ENCODE data around the gene C20orf204.

C20orf204 gene

GRCh38 chr20:64042054-64042781 is 6.2 kb downstream of the C20orf204 start:
- no peak for DNase-seq (ENCODE audit: low spot score)

GRCh38 chr20:64043768-64044167 is 7.8 kb downstream of the C20orf204 start:
- DNase-seq (ENCODE audit: low spot score): no peak

GRCh38 chr20:64044484-64045247 is 8.7 kb downstream of the C20orf204 start:
- DNase-seq (ENCODE audit: low spot score): no peak

GRCh38 chr20:64045346-64046011 is 9.5 kb downstream of the C20orf204 start:
- DNase-seq (ENCODE audit: low spot score): no peak

- no peak for DNase-seq (ENCODE audit: low spot score)
Measured at GRCh38 chr20:64047046-64047389, 11.0 kb downstream of the C20orf204 start.

GRCh38 chr20:64047968-64048401 is 12.0 kb downstream of the C20orf204 start:
- DNase-seq (ENCODE audit: low spot score): no peak

- DNase-seq (ENCODE audit: low spot score): no peak
Measured at GRCh38 chr20:64048402-64049044, 12.5 kb downstream of the C20orf204 start.

- peak; percentile 62 for DNase-seq (ENCODE audit: low spot score)
Measured at GRCh38 chr20:64049060-64049877, 13.3 kb downstream of the C20orf204 start, which contains the start of gene SOX18. SOX18 (minus strand) TSS chr20:64049639; CDS start chr20:64049516, 123 bp downstream.

- DNase-seq (ENCODE audit: low spot score): no peak
Measured at GRCh38 chr20:64049878-64050260, 13.9 kb downstream of the C20orf204 start.

- DNase-seq (ENCODE audit: low spot score): no peak
Measured at GRCh38 chr20:64050261-64051032, 14.5 kb downstream of the C20orf204 start.

GRCh38 chr20:64051033-64051452 is 15.1 kb downstream of the C20orf204 start:
- DNase-seq (ENCODE audit: low spot score): no peak

- no peak for DNase-seq (ENCODE audit: low spot score)
Measured at GRCh38 chr20:64051561-64052325, 15.8 kb downstream of the C20orf204 start.

GRCh38 chr20:64052326-64052722 is 16.3 kb downstream of the C20orf204 start:
- DNase-seq (ENCODE audit: low spot score): no peak

- no peak for DNase-seq (ENCODE audit: low spot score)
Measured at GRCh38 chr20:64052987-64053840, 17.2 kb downstream of the C20orf204 start.

GRCh38 chr20:64053841-64054661 is 18.1 kb downstream of the C20orf204 start:
- peak; percentile 85 for DNase-seq (ENCODE audit: low spot score)

- DNase-seq (ENCODE audit: low spot score): no peak
Measured at GRCh38 chr20:64055396-64055892, 19.5 kb downstream of the C20orf204 start.

GRCh38 chr20:64055893-64056638 is 20.1 kb downstream of the C20orf204 start:
- peak; percentile 65 for DNase-seq (ENCODE audit: low spot score)
